GM23338 (cell line): Measurements from ENCODE around the gene HSPA12A. TPM values are rescaled to one million over a fixed set of nuclear protein-coding genes. Genes with fewer than 3 reads are reported as not detected.

Experiments
- ATAC-seq: fragments of 200-7000 bp; cut with Tn5 transposase; 3 replicates; pipeline ENCODE4 v1.9.1; 2020
- DNase-seq: peaks from one replicate; pipeline ENCODE4 v3.0.0-alpha.2; 2015; ENCODE audit warnings: low spot score
- H2AFZ ChIP-seq: fragments of 200-600 bp; sonication (generic); 2 replicates; pipeline ENCODE4 v1.8.0; 2016; ENCODE audit warnings: antibody characterized with exemption, mild to moderate bottlenecking, moderate library complexity
- H3F3A ChIP-seq: fragments of 200-600 bp; sonication (generic); replicated peaks from 2 replicates; pipeline ENCODE4 v1.8.0; 2017; ENCODE audit warnings: antibody characterized with exemption, mixed run types, low read depth
- H3K27ac ChIP-seq: fragments of 200-600 bp; sonication (generic); 2 replicates; pipeline ENCODE4 v1.6.1; 2016; ENCODE audit warnings: low read depth
- H3K27me3 ChIP-seq: fragments of 200-600 bp; sonication (generic); 2 replicates; pipeline ENCODE4 v1.8.0; 2016; ENCODE audit warnings: mild to moderate bottlenecking, mixed run types, moderate library complexity; ENCODE audit not compliant: insufficient read depth
- H3K36me3 ChIP-seq: fragments of 200-600 bp; sonication (generic); 2 replicates; pipeline ENCODE4 v1.8.0; 2016; ENCODE audit warnings: mild to moderate bottlenecking; ENCODE audit not compliant: insufficient read depth
- H3K4me1 ChIP-seq: fragments of 200-600 bp; sonication (generic); 2 replicates; pipeline ENCODE4 v1.8.0; 2016; ENCODE audit warnings: mild to moderate bottlenecking, moderate library complexity; ENCODE audit not compliant: insufficient read depth
- H3K4me2 ChIP-seq: fragments of 200-600 bp; sonication (generic); 2 replicates; pipeline ENCODE4 v1.7.1; 2017; ENCODE audit warnings: mixed run types
- H3K4me3 ChIP-seq: fragments of 200-600 bp; sonication (generic); 2 replicates; pipeline ENCODE4 v1.6.1; 2016; ENCODE audit warnings: mixed run types
- H3K79me2 ChIP-seq: fragments of 200-600 bp; sonication (generic); replicated peaks from 2 replicates; pipeline ENCODE4 v1.8.0; 2017; ENCODE audit warnings: mild to moderate bottlenecking; ENCODE audit not compliant: insufficient read depth
- H3K9me2 ChIP-seq: fragments of 200-600 bp; sonication (generic); 2 replicates; pipeline ENCODE4 v1.8.0; 2017; ENCODE audit not compliant: insufficient read depth
- H4K20me1 ChIP-seq: fragments of 200-600 bp; sonication (generic); replicated peaks from 2 replicates; pipeline ENCODE4 v1.8.0; 2017; ENCODE audit warnings: mild to moderate bottlenecking; ENCODE audit not compliant: insufficient read depth
- H3K27ac Mint-ChIP-seq: 2 replicates; pipeline ENCODE4 v1.8.0; 2020; ENCODE audit warnings: inconsistent platforms, mild to moderate bottlenecking, moderate library complexity, mixed read lengths
- H3K27me3 Mint-ChIP-seq: 3 replicates; pipeline ENCODE4 v1.8.0; 2022; ENCODE audit warnings: low read depth, mild to moderate bottlenecking, moderate library complexity, mixed read lengths, inconsistent platforms; ENCODE audit not compliant: insufficient read depth, poor library complexity
- H3K36me3 Mint-ChIP-seq: 3 replicates; pipeline ENCODE4 v1.8.0; 2021; ENCODE audit warnings: low read depth, mild to moderate bottlenecking, inconsistent platforms, moderate library complexity, mixed read lengths
- H3K4me1 Mint-ChIP-seq: 3 replicates; pipeline ENCODE4 v1.8.0; 2020; ENCODE audit warnings: mild to moderate bottlenecking, inconsistent platforms, mixed read lengths
- H3K4me3 Mint-ChIP-seq: 3 replicates; pipeline ENCODE4 v1.8.0; 2021; ENCODE audit warnings: moderate library complexity, mild to moderate bottlenecking, inconsistent platforms, mixed read lengths
- H3K9me3 Mint-ChIP-seq: 3 replicates; pipeline ENCODE4 v1.8.0; 2020; ENCODE audit warnings: moderate library complexity, mild to moderate bottlenecking, inconsistent platforms, mixed read lengths
- CTCF ChIP-seq, 2 experiments: fragments of 200-600 bp in 1 of 2; sonication (generic) in 1 of 2; conservative IDR thresholded peaks; 2 replicates each; pipeline versions ENCODE4 v1.5.1 to v1.6.1; 2016 to 2017; ENCODE audit warnings: antibody characterized with exemption in 2 of 2, low read depth in 2 of 2, mild to moderate bottlenecking in 2 of 2, moderate library complexity in 1 of 2
- ETS1 ChIP-seq: IDR thresholded peaks from 2 replicates; pipeline ENCODE4 v1.6.1; 2016; ENCODE audit warnings: antibody characterized with exemption
- EZH2 ChIP-seq: fragments of 200-600 bp; sonication (generic); IDR thresholded peaks from one replicate; pipeline ENCODE4 v1.8.0; 2017; ENCODE audit warnings: antibody characterized with exemption, mild to moderate bottlenecking, low read depth; ENCODE audit not compliant: unreplicated experiment
- NANOG ChIP-seq: IDR thresholded peaks from 2 replicates; pipeline ENCODE4 v1.6.1; 2016; ENCODE audit warnings: antibody characterized with exemption, borderline replicate concordance
- POLR2AphosphoS5 ChIP-seq: IDR thresholded peaks from 2 replicates; pipeline ENCODE4 v1.6.1; 2016; ENCODE audit warnings: antibody characterized with exemption, low read depth
- REST ChIP-seq: IDR thresholded peaks from one replicate; pipeline ENCODE4 v1.6.1; 2018; ENCODE audit warnings: antibody characterized with exemption; ENCODE audit not compliant: unreplicated experiment
- STAT1 ChIP-seq: IDR thresholded peaks from one replicate; pipeline ENCODE4 v1.6.1; 2016; ENCODE audit warnings: antibody characterized with exemption; ENCODE audit not compliant: unreplicated experiment
- ZNF114 ChIP-seq: fragments of 250-450 bp; sonication (Bioruptor Pico); IDR thresholded peaks from 2 replicates; pipeline ENCODE4 v1.5.0; 2020; ENCODE audit warnings: mild to moderate bottlenecking, moderate library complexity
- ZNF331 ChIP-seq: fragments of 250-450 bp; sonication (Bioruptor Pico); IDR thresholded peaks from 2 replicates; pipeline ENCODE4 v1.5.0; 2020; ENCODE audit warnings: low read depth, mild to moderate bottlenecking, moderate library complexity
- polyA plus RNA-seq: library from polyadenylated mRNA; unstranded; fragments of >200 nt; fragmentation: Nextera tagmentation; extraction: Ambion mirVana; gene quantifications from 2 replicates; pipeline ENCODE4 v1.2.1, GENCODE V29; 2016
- total RNA-seq: library from RNA; depleted of rRNA; stranded (reverse); fragments of >200 nt; shearing (Covaris generic); gene quantifications from 2 replicates; pipeline ENCODE4 v1.2.3, GENCODE V29; 2014

The HSPA12A gene
- total and polyA plus RNA-seq, 2 experiments from 2014 or later, result 4.4 to 6.3 TPM

- TF ChIP-seq CTCF (conservative IDR thresholded peaks at IDR 0.05; ENCODE audit: low read depth in 2 of 2) (no peak), NANOG (no peak), REST (no peak), POLR2AphosphoS5 (no peak), ZNF331 (CRISPR knock-in tag) (no peak), STAT1 (no peak), EZH2 (no peak)
These were observed 84.4 kb downstream of the HSPA12A start (continued) for GRCh38 chr10:116657863-116658551.

- Mint-ChIP-seq H3K27ac (no peak overlapping the region), H3K4me1 (no peaks in the 10 kb centered on the region; the same call in 2 of the 3 replicates), H3K4me3 (no peak overlapping the region), H3K27me3 (peaks cover 2% of the 10 kb centered on the region), H3K9me3 (no peaks in the 10 kb centered on the region), H3K36me3 (no peaks in the 10 kb centered on the region)
- TF ChIP-seq REST, result no peak
- no peak for TF ChIP-seq STAT1
- no peak for TF ChIP-seq ETS1
- no peak for TF ChIP-seq ZNF114 (CRISPR knock-in tag)
- no peak for TF ChIP-seq CTCF (conservative IDR thresholded peaks at IDR 0.05; ENCODE audit: low read depth in 2 of 2)
- 0 out of 2 replicates have a peak, but pooled peaks cover 3% of the 10 kb centered on the region for H3K9me2 ChIP-seq
- no peak overlapping the region for H3K4me2 ChIP-seq
- H3F3A ChIP-seq, result no peaks in the 10 kb centered on the region
- no peaks in the 10 kb centered on the region for H3K36me3 ChIP-seq
- no peaks in the 10 kb centered on the region for H3K27me3 ChIP-seq
- H2AFZ ChIP-seq, result no peak overlapping the region
- no peak for DNase-seq
- no peaks in the 10 kb centered on the region for H3K79me2 ChIP-seq
- H3K27ac ChIP-seq, result no peak overlapping the region
- H3K4me3 ChIP-seq, result no peak overlapping the region
- no peaks in the 10 kb centered on the region for H4K20me1 ChIP-seq
- no peak for ATAC-seq
- H3K4me1 ChIP-seq, result no peaks in the 10 kb centered on the region
These were observed 86.3 kb downstream of the HSPA12A start for GRCh38 chr10:116656044-116656443.
